ENCODE results near the gene DNAJC11. TPM values are rescaled to one million over a fixed set of nuclear protein-coding genes. Genes with fewer than 3 reads are reported as not detected.
"Not testable (repeated sequence)": the region's sequence is repeated elsewhere in the genome, so short reads cannot be mapped to it uniquely, and the experiment has no call there.

Gene DNAJC11
- total RNA-seq, 2 donors from 2014 or later, result 25.3 to 48.0 TPM

GRCh38 chr1:6703016-6703415 lies 1.4 kb upstream of the DNAJC11 start:
- H3K36me3 ChIP-seq, result no peaks in the 10 kb centered on the region
- DNase-seq (ENCODE audit: low spot score), result no peak
- no peaks in the 10 kb centered on the region for H3K27me3 ChIP-seq
- peaks cover 0 to 20% of the 10 kb centered on the region in 2 donors for H3K4me1 ChIP-seq
- no peaks in the 10 kb centered on the region for H3K9me3 ChIP-seq
- no peak overlapping the region for H3K27ac ChIP-seq
- H3K4me3 ChIP-seq, result no peak overlapping the region
- TF ChIP-seq, protein P1, sequence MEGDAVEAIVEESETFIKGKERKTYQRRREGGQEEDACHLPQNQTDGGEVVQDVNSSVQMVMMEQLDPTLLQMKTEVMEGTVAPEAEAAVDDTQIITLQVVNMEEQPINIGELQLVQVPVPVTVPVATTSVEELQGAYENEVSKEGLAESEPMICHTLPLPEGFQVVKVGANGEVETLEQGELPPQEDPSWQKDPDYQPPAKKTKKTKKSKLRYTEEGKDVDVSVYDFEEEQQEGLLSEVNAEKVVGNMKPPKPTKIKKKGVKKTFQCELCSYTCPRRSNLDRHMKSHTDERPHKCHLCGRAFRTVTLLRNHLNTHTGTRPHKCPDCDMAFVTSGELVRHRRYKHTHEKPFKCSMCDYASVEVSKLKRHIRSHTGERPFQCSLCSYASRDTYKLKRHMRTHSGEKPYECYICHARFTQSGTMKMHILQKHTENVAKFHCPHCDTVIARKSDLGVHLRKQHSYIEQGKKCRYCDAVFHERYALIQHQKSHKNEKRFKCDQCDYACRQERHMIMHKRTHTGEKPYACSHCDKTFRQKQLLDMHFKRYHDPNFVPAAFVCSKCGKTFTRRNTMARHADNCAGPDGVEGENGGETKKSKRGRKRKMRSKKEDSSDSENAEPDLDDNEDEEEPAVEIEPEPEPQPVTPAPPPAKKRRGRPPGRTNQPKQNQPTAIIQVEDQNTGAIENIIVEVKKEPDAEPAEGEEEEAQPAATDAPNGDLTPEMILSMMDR (IDR thresholded peaks at IDR 0.05), result no peak

DNA sequence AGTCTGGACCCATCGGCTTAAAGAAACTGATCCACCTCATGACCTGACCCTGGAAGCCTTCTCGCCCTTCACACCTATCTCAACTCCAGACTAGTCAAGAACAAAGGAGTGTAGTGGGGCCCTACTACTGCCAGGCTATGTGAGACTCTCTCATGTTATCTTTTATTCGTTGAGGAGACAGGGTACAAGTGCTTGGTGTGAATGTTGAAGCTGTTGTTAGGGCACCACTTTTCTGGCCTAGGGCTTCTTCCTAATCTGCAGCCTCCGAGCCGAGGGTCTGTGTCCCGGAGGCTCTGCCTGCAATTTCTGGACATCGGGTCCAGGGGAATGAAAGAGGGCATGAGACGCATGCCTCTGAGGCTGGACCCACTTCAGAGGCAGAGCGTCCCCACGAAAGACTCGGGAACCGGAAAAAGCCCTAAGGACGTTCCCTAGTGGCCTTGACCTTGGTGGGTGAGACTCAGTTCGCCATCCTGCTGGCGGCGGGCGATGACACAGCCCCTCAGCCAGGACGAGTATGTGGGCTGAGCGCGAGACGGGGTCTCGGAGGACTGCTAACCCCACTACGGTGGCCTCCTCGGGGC lies 671 bp downstream of the DNAJC11 start:
- DNase-seq (ENCODE audit: low spot score), result no peak
- no peaks in the 10 kb centered on the region for H3K9me3 ChIP-seq
- H3K27me3 ChIP-seq, result no peaks in the 10 kb centered on the region
- no peaks in the 10 kb centered on the region for H3K36me3 ChIP-seq
- peak overlapping the region; percentile 80 to 87 for H3K27ac ChIP-seq
- peak overlapping the region; percentile 95 to 96 for H3K4me3 ChIP-seq
- TF ChIP-seq, protein P1 (IDR thresholded peaks at IDR 0.05), result no peak
- H3K4me1 ChIP-seq, result peaks cover 0 to 20% of the 10 kb centered on the region in 2 donors

DNA sequence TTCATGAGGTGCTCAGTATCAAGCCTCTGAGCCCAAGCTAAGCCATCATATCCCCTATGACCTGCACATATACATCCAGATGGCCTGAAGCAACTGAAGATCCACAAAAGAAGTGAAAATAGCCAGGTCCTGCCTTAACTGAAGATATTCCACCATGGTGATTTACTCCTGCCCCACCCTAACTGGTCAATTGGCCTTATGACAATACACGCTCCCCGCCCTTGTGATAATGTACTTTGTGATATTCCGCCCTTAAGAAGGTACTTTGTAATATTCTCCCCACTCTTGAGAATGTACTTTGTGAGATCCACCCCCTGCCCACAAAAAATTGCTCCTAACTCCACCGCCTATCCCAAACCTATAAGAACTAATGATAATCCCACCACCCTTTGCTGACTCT lies 1.7 kb downstream of the DNAJC11 start:
- not testable (repeated sequence) for H3K27ac ChIP-seq; H3K36me3 ChIP-seq; H3K4me3 ChIP-seq; DNase-seq (ENCODE audit: low spot score); H3K9me3 ChIP-seq; H3K27me3 ChIP-seq
- peaks cover 0 to 20% of the 10 kb centered on the region in 2 donors for H3K4me1 ChIP-seq

- Histone ChIP-seq H3K36me3 (no peaks in the 10 kb centered on the region), H3K9me3 (no peaks in the 10 kb centered on the region), H3K27ac (no peak overlapping the region), H3K27me3 (no peaks in the 10 kb centered on the region), H3K4me3 (no peak overlapping the region), H3K4me1 (peaks cover 0 to 24% of the 10 kb centered on the region in 2 donors)
- TF ChIP-seq, protein P1 (IDR thresholded peaks at IDR 0.05), result no peak
- DNase-seq (ENCODE audit: low spot score), result no peak
These were observed 5.7 kb downstream of the DNAJC11 start for GRCh38 chr1:6695868-6696267.

DNA sequence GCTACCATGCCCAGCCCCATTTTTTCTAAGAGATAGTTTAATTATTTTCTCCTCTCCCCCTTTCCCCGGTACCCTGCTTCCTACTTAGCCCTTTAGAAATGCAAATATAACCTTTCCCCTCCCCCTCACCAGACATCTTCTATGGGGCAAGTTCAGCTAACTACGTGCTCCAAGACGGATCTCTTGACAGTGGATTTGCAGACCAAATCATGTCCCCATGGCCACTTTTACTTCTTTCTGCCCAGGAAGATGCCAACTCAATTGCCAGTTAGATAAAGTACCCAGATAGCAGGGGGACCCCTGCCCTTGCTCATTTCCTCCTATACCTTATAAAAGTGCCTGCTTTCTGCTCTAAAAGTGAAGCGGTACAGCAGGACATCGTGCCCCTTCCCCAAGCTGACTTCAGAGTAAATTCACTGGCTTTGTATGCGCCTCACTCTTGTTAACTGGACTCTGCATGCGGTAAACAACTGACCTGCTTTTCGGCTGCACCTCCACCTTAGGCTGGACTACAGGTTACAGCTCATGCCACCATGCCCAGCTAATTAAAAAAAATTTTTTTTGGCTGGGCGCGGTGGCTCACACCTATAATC lies 7.4 kb downstream of the DNAJC11 start:
- H3K36me3 ChIP-seq, result no peaks in the 10 kb centered on the region
- no peak for DNase-seq (ENCODE audit: low spot score)
- H3K9me3 ChIP-seq, result no peaks in the 10 kb centered on the region
- TF ChIP-seq, protein P1 (IDR thresholded peaks at IDR 0.05), result no peak
- no peak overlapping the region for H3K27ac ChIP-seq
- peaks cover 0 to 8% of the 10 kb centered on the region in 2 donors for H3K4me1 ChIP-seq
- H3K27me3 ChIP-seq, result no peaks in the 10 kb centered on the region
- H3K4me3 ChIP-seq, result no peak overlapping the region

DNA sequence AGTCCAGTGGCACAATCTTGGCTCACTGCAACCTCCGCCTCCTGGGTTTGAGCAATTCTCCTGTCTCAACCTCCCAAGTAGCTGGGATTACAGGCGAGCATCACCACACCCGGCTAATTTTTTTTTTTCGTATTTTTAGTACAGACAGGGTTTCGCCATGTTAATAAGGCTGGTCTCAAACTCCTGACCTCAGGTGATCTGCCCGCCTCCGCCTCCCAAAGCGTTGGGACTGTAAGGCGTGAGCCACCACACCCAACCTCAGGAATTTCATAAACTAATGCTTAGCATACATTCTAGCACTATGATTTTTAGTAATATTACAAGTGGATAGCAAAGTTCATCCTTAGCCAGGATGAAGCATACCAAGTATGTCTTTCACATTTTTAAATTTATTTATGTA lies 8.7 kb downstream of the DNAJC11 start:
- Histone ChIP-seq H3K36me3 (no peaks in the 10 kb centered on the region), H3K27me3 (no peaks in the 10 kb centered on the region), H3K9me3 (no peaks in the 10 kb centered on the region), H3K4me3 (no peak overlapping the region), H3K4me1 (peaks cover 0 to 7% of the 10 kb centered on the region in 2 donors), H3K27ac (no peak overlapping the region)
- TF ChIP-seq, protein P1 (IDR thresholded peaks at IDR 0.05), result no peak
- no peak for DNase-seq (ENCODE audit: low spot score)

Data from right atrium auricular region (tissue), 2 donors.